Activated T-cell treated with anti-CD3 and anti-CD28 coated beads for 4 hours (primary cell): ENCODE measurements around the gene DACH1.

Experiments used
- DNase-seq: peaks from one replicate; pipeline ENCODE4 v3.0.0-alpha.2; 2020

DACH1 gene

GRCh38 chr13:71477735-71478134, 389.3 kb downstream of the DACH1 start:
- no peak for DNase-seq

GRCh38 chr13:71474936-71475335, 392.1 kb downstream of the DACH1 start:
- no peak for DNase-seq

GRCh38 chr13:71469626-71470025, 397.4 kb downstream of the DACH1 start:
- no peak for DNase-seq

- no peak for DNase-seq
These were observed 402.3 kb downstream of the DACH1 start for GRCh38 chr13:71464686-71465085.

- DNase-seq, result no peak
These were observed 405.1 kb downstream of the DACH1 start for GRCh38 chr13:71461892-71462291.

- no peak for DNase-seq
These were observed 406.8 kb downstream of the DACH1 start for GRCh38 chr13:71460211-71460610.

DNA sequence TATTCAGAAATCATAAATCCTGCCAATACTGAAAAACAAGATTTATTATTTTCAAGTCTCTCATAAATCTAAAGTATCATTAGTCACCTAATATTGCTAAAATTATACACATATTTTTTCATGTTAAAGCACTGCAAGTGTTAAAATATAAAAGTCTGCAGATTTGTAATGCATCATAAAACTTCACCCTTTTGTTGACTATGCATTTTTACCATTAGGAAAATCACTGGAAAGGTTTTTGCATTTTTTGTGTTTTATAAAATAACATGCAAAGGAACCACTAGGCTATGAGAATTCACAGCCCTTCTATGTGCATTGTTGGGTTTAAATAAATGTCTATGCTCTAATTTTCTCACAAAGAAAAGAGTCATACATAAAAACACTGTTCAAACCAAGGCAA, 407.3 kb downstream of the DACH1 start:
- no peak for DNase-seq

DNA sequence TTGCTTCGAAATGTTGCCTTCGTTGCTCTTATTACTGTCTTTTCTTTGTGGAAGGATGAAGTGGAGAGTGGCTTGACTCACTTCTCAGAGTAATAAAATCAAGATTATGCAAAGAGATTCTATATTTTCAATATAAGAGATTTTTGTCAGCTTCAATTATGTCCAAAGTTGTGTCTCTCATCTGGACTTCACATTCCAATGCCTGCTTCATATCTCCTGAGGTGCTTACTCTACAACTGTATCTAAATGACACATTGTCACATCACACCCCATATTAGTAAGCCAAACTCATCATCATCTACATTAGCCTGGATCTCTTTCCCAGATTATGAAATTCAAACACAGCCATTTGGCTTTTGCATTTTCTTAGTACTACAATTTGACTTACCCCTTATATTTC, 409.4 kb downstream of the DACH1 start:
- no peak for DNase-seq

- DNase-seq, result no peak
These were observed 410.9 kb downstream of the DACH1 start for GRCh38 chr13:71456136-71456535.

GRCh38 chr13:71454509-71454908, 412.5 kb downstream of the DACH1 start:
- DNase-seq, result no peak

GRCh38 chr13:71448080-71448630, 418.8 kb downstream of the DACH1 start:
- DNase-seq, result no peak

DNA sequence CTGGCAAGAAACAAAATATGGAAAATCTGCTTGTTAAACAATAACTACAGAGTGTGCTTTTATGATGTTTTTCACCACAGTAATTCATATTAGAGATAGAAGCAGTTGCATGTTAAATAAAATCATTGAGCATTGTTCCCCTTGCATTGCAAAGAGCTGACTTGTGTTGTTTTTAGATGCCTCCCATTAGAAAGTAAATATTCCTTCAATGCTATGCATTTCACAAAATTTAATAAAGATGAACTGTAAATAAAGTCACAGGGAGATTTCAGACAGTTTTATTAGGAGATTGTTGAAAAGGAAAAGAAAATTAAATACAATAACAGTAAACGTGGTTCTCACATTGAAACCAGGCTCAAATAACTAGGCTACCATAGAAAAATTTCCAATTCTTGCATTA, 429.3 kb downstream of the DACH1 start:
- no peak for DNase-seq

DNA sequence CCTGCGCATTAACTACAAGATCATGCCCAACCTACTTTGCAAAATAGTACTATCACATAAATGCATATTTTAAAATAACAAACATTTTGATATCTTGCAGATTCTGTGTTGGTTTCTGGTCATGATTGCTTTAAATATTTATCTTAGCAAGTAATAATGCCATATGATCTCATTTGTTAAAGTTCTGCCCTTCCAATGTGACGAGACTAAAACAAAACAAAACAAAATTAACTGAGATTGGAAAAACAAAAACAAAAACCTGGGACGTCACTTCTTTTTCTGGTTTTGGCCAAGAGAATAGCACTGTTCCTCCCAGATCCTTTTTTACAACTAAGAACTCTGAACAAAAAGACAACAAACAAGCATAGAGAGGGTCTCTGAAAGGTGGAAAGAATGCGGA, 436.3 kb downstream of the DACH1 start:
- no peak for DNase-seq

- DNase-seq, result no peak
These were observed 449.8 kb downstream of the DACH1 start for GRCh38 chr13:71417205-71417604.

DNA sequence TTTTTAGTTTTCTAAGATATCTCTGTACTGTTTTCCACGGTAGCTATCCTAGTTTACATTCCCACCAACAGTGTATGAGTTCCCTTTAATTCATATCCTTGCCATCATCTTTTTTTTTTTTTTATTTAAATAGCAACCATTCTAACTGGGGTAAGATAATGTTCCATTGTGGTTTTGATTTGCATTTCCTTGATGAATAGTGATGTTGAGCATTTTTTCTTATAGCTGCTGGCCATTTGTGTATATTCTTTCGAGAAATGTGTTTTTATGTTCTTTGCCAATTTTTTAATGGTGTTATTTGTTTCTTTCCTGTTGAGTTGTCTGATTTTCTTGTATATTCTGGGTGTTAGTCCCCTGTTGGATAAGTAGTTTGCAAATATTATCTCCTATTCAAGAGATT, 454.8 kb downstream of the DACH1 start:
- no peak for DNase-seq

GRCh38 chr13:71408416-71408815, 458.6 kb downstream of the DACH1 start:
- DNase-seq, result no peak

DNA sequence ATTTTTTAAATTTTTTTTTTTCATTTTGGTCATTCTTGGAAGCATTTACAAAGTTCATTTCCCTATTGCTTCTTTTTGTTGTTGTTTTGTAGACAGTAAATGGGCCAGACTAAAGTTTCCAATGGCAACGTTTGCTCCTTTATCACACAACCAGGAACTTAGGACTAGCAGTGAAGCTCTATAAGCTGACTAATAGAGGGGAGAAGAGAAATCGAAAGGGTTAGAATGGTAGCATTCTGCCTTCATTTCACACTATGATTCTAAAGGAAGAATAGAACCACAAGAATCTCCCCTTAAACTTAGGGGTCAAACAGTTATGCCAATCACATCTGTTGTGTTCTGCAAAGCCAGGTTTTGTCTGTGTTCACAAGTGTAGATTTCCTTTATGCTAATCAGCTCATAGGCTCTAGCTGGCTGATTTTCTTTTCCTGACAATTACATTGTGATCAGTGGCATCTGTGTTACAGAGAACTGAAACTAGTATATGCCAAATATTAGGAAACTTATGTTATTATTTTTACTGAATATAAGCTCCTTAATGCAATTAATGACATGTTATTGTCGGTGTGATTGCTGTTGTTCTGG, 467.3 kb downstream of the DACH1 start:
- no peak for DNase-seq

- no peak for DNase-seq
These were observed 470.9 kb downstream of the DACH1 start for GRCh38 chr13:71396149-71396548.

DNA sequence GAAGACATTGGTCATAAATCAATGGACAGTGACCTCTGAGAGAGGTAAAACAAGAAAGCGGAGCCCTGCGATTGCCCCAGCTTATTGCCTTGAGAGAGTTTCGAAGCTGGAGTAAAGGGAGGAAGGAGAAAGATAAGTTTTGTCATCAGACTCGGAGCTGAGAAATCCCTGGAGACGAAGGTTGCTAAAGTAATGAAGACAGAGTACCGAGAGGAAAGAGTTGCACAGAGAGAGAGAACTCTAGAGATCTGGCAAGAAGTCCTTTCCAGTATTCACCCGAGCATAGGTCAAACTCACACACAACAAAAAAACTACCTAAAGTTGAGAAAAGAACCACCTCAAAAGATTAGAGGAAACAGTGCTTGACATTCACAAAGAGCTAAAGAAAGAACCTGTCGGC, 472.0 kb downstream of the DACH1 start:
- DNase-seq, result no peak

DNA sequence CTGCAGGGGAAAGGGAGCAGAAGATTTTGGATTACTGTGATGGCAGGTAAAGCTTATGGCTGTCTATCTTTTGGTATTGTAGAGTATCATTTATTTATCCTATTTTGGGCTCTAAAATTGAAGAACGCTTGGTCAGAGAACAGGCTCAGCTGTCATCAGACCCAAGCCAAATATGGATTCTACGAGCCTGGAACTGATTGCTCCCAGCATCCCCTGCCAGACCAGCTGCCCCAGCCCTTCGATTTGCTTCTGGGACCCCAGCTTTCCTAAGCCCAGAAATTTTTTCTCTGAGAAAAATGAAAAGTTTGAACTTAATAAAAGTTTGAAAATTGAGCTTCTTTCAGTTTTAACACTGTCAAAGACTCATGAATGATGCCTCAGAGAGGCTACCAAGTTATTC, 472.8 kb downstream of the DACH1 start:
- no peak for DNase-seq
